ENCODE data around the gene C11orf16. TPM values are rescaled to one million over a fixed set of nuclear protein-coding genes. Genes with fewer than 3 reads are reported as not detected.

C11orf16 gene
- total and polyA plus RNA-seq, 2 of the 4 experiments (the other 2 are of a cell fraction) = not detected

GRCh38 chr11:8971924-8972316, 39.2 kb upstream of the C11orf16 start:
- Histone ChIP-seq H2BK20ac (ENCODE audit: low read depth, low read length) (no peak overlapping the region), H2AK5ac (ENCODE audit: low read depth, low read length) (no peak overlapping the region), H4K5ac (ENCODE audit: low read depth, low read length) (no peak overlapping the region), H3K4me2 (ENCODE audit: low read depth, low read length) (no peak overlapping the region), H3K4me3 (ENCODE audit: insufficient read depth, low read depth, low read length) (no peak overlapping the region), H2AFZ (replicated peaks; ENCODE audit: low read length, poor library complexity) (no peak overlapping the region), H3K4me1 (ENCODE audit: control insufficient read depth, insufficient read depth, low read length) (no peaks in the 10 kb centered on the region), H3K56ac (ENCODE audit: extremely low read depth, insufficient read depth, low read length) (no peak overlapping the region), H3K27me3 (ENCODE audit: control insufficient read depth, insufficient read depth, low read length) (no peaks in the 10 kb centered on the region), H3K9me1 (ENCODE audit: insufficient read depth, low read length) (no peaks in the 10 kb centered on the region), H3K4ac (ENCODE audit: low read depth, low read length) (no peak overlapping the region), H4K20me1 (ENCODE audit: insufficient read depth, low read length) (no peaks in the 10 kb centered on the region), H3K23ac (ENCODE audit: low read depth, low read length) (no peak overlapping the region), H3K9me3 (ENCODE audit: control insufficient read depth, insufficient read depth, low read length) (no peaks in the 10 kb centered on the region), H2AK9ac (replicated peaks; ENCODE audit: low read depth, low read length, poor library complexity) (no peak overlapping the region), H2BK5ac (ENCODE audit: low read depth, low read length, poor library complexity, severe bottlenecking) (no peak overlapping the region), H3K36me3 (ENCODE audit: control insufficient read depth, insufficient read depth, low read length) (no peaks in the 10 kb centered on the region), H4K8ac (ENCODE audit: low read depth in 2 of 2, low read length in 2 of 2) (no peak overlapping the region), H4K91ac (ENCODE audit: insufficient read depth, low read depth, low read length) (no peak overlapping the region), H3K79me1 (ENCODE audit: low read depth in 1 of 2, low read length in 2 of 2) (no peaks in the 10 kb centered on the region), H3K14ac (replicated peaks; ENCODE audit: low read depth, low read length) (no peak overlapping the region), H2BK120ac (ENCODE audit: low read depth, low read length) (no peak overlapping the region), H3K18ac (ENCODE audit: low read depth, low read length) (no peak overlapping the region), H2BK15ac (ENCODE audit: low read depth, low read length) (no peak overlapping the region), H3K27ac (ENCODE audit: insufficient read depth, low read length) (no peak overlapping the region), H3K9ac (ENCODE audit: low read depth, low read length) (no peak overlapping the region)
- ChIA-PET POLR2A (ENCODE audit: unreplicated experiment) (no interaction called here), CTCF (no interaction called here)
- in situ Hi-C loops (cut with MboI; ENCODE audit: low sequenced_read_pairs) (loop anchor here (25.0 kb wide), 1 partner anchor 735 kb away; no protein-coding TSS in a partner anchor), intact Hi-C loops (cut with micrococcal nuclease) (no loop called here), dilution Hi-C loops (cut with HindIII; ENCODE audit: low sequenced_read_pairs, unreplicated experiment) (no loop called here)
- no CpG with 5 or more reads among the region's 1 CpG for WGBS, 2 experiments (ENCODE audit: extremely low coverage in 2 of 2, insufficient read length in 1 of 2)
- ATAC-seq (ENCODE audit: low read depth) (no peak), DNase-seq (no peak)
- TF ChIP-seq CTCF (conservative IDR thresholded peaks at IDR 0.05; ENCODE audit: low read depth, low read length) (no peak), POLR2A (IDR thresholded peaks at IDR 0.05; ENCODE audit: low read depth, low read length) (no peak)
- BruUV-seq (replicated peaks) = no TSS peak

Measured in IMR-90 (cell line).